GM12872 (cell line): ENCODE data around the gene PARD3.

Experiments used
- CTCF ChIP-seq: IDR thresholded peaks from 3 replicates; pipeline ENCODE4 v1.5.1; 2011; ENCODE audit warnings: low read depth, mild to moderate bottlenecking, low read length, moderate library complexity; ENCODE audit not compliant: insufficient read depth

The PARD3 gene

GRCh38 chr10:34396663-34397062 is 418.4 kb downstream of the PARD3 start:
- TF ChIP-seq CTCF, result no peak

- TF ChIP-seq CTCF, result no peak
Measured at GRCh38 chr10:34392641-34393170, 422.4 kb downstream of the PARD3 start.

- TF ChIP-seq CTCF, result no peak
Measured at GRCh38 chr10:34389801-34390200, 425.3 kb downstream of the PARD3 start.

GRCh38 chr10:34386921-34387320 is 428.2 kb downstream of the PARD3 start:
- no peak for TF ChIP-seq CTCF

GRCh38 chr10:34384372-34384771 is 430.7 kb downstream of the PARD3 start:
- TF ChIP-seq CTCF, result no peak

- no peak for TF ChIP-seq CTCF
Measured at GRCh38 chr10:34382626-34383025, 432.5 kb downstream of the PARD3 start.

GRCh38 chr10:34380856-34381255 is 434.2 kb downstream of the PARD3 start:
- TF ChIP-seq CTCF, result no peak
